ENCODE measurements around the gene RNF212. TPM values are rescaled to one million over a fixed set of nuclear protein-coding genes. Genes with fewer than 3 reads are reported as not detected.

The RNF212 gene
- total RNA-seq, 1 donor from 2014 or later = 2.6 TPM

GRCh38 chr4:1038948-1039492, 74.3 kb downstream of the RNF212 start:
- intact Hi-C loops (cut with micrococcal nuclease) = no loop called here

- intact Hi-C loops (cut with micrococcal nuclease) = no loop called here
Measured at GRCh38 chr4:1036976-1037810, 76.2 kb downstream of the RNF212 start.

GRCh38 chr4:1036095-1036494, 77.3 kb downstream of the RNF212 start:
- intact Hi-C loops (cut with micrococcal nuclease) = no loop called here

- intact Hi-C loops (cut with micrococcal nuclease) = no loop called here
Measured at GRCh38 chr4:1035510-1035909, 77.9 kb downstream of the RNF212 start.

- intact Hi-C loops (cut with micrococcal nuclease) = no loop called here
Measured at GRCh38 chr4:1033840-1034551, 79.4 kb downstream of the RNF212 start.

GRCh38 chr4:1032861-1033260, 80.5 kb downstream of the RNF212 start:
- intact Hi-C loops (cut with micrococcal nuclease) = no loop called here

GRCh38 chr4:1031956-1032795, 81.2 kb downstream of the RNF212 start:
- intact Hi-C loops (cut with micrococcal nuclease) = no loop called here

GRCh38 chr4:1031346-1031745, 82.0 kb downstream of the RNF212 start:
- intact Hi-C loops (cut with micrococcal nuclease) = no loop called here

- intact Hi-C loops (cut with micrococcal nuclease) = no loop called here
Measured at GRCh38 chr4:1030559-1030958, 82.8 kb downstream of the RNF212 start.

GRCh38 chr4:1030031-1030430, 83.3 kb downstream of the RNF212 start:
- intact Hi-C loops (cut with micrococcal nuclease) = no loop called here

- intact Hi-C loops (cut with micrococcal nuclease) = no loop called here
Measured at GRCh38 chr4:1029529-1029928, 83.8 kb downstream of the RNF212 start.

- intact Hi-C loops (cut with micrococcal nuclease) = no loop called here
Measured at GRCh38 chr4:1028574-1029220, 84.7 kb downstream of the RNF212 start.

GRCh38 chr4:1027915-1028238, 85.5 kb downstream of the RNF212 start:
- intact Hi-C loops (cut with micrococcal nuclease) = no loop called here

GRCh38 chr4:1027219-1027914, 86.0 kb downstream of the RNF212 start:
- intact Hi-C loops (cut with micrococcal nuclease) = no loop called here

GRCh38 chr4:1026115-1026514, 87.2 kb downstream of the RNF212 start:
- intact Hi-C loops (cut with micrococcal nuclease) = no loop called here

GRCh38 chr4:1024882-1025545, 88.3 kb downstream of the RNF212 start:
- intact Hi-C loops (cut with micrococcal nuclease) = no loop called here

- intact Hi-C loops (cut with micrococcal nuclease) = no loop called here
Measured at GRCh38 chr4:1023895-1024740, 89.2 kb downstream of the RNF212 start.

- intact Hi-C loops (cut with micrococcal nuclease) = no loop called here
Measured at GRCh38 chr4:1023075-1023640, 90.2 kb downstream of the RNF212 start.

- intact Hi-C loops (cut with micrococcal nuclease) = no loop called here
Measured at GRCh38 chr4:1022739-1023066, 90.7 kb downstream of the RNF212 start.

All from T-helper 1 cell treated with Interleukin-12 subunit alpha and Interleukin-12 subunit beta and Interleukin-4 antibody, amounts not matched to agents 30 ng/mL and 1 ng/mL, for 36 hours (primary cell).